Cardiac fibroblast (primary cell): Measurements from ENCODE around the gene REV1.

Experiments
- DNase-seq, 2 donors: peaks; one replicate each; pipeline versions ENCODE4 v3.0.0 to v3.0.0-alpha.2; 2010; ENCODE audit warnings: low read depth in 2 of 2
- H3K4me3 ChIP-seq, 2 donors: replicated peaks in 1 of 2; 1 replicate in 1 of 2; 2 replicates in 1 of 2; pipeline ENCODE4 v1.5.1; 2011; ENCODE audit warnings: low read depth in 2 of 2, low read length in 2 of 2, mild to moderate bottlenecking in 2 of 2, moderate library complexity in 1 of 2
- TF ChIP-seq, protein P1 (sequence below): IDR thresholded peaks from one replicate; pipeline ENCODE4 v1.5.1; 2011; ENCODE audit warnings: low read depth, mild to moderate bottlenecking, low read length, inconsistent platforms

REV1 gene

DNA sequence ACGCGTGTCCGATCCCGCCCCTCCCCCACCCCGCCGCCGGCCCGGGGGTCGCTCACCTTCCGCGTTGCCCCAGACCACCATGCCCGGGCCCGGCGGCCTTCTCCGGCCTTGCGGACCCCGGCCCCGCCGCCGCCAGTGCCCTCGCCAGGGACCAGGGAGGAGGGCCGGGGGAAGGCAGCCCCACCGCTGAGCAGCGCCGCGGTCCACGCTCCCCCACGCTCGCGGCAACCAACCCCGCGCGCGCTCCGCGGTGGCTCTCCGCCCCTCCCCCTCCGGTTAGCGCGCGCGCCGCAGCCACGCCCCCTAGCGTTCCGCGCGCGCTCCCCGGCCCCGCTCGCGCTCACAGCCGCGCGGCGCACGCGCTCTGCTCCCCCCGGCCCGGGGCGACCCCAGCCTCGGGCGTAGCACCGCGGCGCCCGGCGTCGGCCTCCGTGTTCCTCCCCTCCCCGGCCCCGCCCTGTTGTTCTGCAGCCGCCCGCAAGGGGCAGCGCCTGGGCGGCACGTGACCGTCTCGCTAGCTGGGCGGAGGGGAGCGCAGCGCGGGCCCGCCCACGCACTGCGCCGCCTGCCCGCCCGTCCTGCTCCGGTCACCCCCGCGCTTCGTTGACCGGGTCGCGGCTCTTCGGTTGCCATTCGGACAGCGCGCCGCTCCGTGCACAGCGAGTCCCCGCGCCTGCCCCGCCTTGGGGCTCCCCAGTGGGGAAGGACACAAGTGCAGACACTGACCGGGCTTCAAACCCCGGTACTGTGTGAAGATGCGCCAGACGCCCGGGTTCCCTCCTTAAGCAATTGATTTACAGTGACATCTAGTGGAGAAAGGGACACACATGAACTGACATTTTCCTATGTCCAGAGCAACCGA lies at the start of gene REV1:
Gene REV1 (minus strand): TSS at position 257 of the 862 bp plus-strand sequence. CDS start 25,042 bp downstream, outside the sequence.
- TF ChIP-seq, protein P1, sequence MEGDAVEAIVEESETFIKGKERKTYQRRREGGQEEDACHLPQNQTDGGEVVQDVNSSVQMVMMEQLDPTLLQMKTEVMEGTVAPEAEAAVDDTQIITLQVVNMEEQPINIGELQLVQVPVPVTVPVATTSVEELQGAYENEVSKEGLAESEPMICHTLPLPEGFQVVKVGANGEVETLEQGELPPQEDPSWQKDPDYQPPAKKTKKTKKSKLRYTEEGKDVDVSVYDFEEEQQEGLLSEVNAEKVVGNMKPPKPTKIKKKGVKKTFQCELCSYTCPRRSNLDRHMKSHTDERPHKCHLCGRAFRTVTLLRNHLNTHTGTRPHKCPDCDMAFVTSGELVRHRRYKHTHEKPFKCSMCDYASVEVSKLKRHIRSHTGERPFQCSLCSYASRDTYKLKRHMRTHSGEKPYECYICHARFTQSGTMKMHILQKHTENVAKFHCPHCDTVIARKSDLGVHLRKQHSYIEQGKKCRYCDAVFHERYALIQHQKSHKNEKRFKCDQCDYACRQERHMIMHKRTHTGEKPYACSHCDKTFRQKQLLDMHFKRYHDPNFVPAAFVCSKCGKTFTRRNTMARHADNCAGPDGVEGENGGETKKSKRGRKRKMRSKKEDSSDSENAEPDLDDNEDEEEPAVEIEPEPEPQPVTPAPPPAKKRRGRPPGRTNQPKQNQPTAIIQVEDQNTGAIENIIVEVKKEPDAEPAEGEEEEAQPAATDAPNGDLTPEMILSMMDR = peak; percentile 72
- H3K4me3 ChIP-seq = peak within 1 kb of the TSS; percentile 78 to 80
- peak; percentile 96 to 97 for DNase-seq

DNA sequence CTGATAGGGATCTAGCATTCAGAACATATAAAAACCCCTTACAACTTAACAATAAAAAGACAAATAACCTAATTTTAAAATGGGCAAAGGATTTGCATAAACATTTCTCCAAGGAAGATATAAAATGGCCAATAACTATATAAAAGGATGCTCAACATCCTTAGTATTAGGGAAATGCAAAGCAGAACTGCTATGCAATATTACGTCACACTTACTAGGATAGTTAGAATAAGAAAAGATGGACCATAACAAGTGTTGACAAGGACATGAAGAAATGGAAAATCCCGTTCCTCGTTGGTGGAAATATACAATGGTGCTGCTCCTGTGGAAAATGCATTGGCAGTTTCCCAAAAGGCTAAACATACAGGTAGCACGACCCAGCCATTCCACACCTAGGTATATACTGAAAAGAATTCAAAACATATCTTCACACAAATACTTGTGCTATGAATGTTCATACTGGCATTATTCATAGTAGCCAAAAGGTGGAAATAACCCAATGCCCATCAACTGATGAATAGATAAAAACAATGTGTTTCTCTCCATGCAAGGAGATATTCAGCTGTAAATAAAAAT lies 48.2 kb upstream of the REV1 start:
- no peak for DNase-seq
- H3K4me3 ChIP-seq = no peak overlapping the region
- TF ChIP-seq, protein P1 = no peak

DNA sequence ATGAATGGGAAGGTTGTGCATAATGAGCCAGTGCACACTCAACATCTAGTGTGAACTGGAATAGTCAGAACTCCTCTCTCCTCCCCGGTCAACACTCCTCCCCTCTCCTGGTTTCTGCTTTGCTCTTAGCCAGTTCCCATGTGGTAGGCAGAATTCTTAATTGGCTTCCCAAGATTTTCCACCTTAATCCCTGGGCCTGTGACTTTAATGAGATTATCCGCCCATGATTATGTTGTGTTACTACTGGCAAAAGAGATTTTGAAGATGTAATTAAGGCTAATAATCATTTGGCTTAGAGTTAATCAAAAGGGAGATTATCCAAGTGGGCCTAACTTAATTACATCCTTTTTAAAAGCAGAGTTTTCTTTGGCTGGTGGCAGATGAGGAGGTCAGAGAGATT lies 34.2 kb upstream of the REV1 start:
- TF ChIP-seq, protein P1 = no peak
- H3K4me3 ChIP-seq = no peak overlapping the region
- DNase-seq = no peak

DNA sequence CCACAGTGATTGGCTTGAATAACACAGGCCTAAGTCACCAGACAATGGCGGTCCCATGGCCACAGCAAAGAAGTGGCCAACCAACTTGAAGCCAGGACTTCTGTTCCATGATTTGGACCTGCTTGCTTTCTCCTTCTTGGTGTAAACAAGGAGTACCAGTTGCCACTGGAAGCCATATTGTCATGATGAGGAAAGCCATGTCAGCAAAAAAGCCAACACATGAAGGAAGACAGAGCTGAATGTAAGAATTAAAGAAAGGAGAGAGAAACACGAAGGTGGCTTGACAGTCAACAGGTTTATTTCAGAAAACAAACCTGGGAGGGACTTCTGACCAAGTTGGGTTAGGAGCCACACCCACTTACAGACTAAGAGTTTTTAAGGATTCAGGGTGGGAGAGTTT lies 32.3 kb upstream of the REV1 start:
- H3K4me3 ChIP-seq = no peak overlapping the region
- DNase-seq = no peak
- TF ChIP-seq, protein P1 = no peak

DNA sequence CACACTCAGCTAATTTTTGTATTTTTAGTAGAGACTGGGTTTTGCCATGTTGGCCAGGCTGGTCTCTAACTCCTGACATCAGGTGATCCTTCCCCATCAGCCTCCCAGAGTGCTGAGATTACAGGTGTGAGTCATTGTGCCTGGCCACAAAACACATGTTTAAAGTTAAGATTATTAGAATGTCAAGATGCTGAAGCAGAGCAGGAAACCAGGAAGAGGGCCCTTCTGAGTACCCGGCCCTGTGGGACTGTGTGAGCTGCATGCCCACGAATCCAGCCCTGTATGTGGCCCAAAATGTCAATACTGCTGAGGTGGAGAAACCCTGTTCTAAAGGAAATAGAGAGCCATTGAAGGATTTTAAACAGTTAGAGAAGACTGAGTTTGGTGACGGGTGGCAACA lies 31.0 kb upstream of the REV1 start:
- TF ChIP-seq, protein P1 = no peak
- no peak for DNase-seq
- no peak overlapping the region for H3K4me3 ChIP-seq

DNA sequence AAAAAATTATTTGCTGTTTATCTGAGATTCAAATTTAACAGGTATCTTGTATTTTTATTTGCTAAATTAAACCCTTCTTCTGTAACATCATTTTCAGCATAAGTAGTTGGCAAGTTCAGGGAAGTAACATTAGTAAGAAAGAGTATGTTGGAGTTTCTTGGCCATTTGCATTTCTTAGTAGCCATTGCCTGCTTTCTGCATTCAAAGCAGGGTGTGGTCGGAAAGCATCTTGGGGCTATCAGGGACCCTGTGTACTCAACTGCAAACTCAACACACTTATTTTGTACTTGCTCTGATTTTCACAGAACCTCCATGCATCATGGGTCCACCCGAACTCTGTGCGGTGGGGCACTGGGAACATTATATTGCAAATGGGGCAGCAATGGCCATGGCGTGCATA lies 30.4 kb upstream of the REV1 start:
- TF ChIP-seq, protein P1 = no peak
- no peak overlapping the region for H3K4me3 ChIP-seq
- DNase-seq = no peak
